Neural cell (in vitro differentiated cells): ENCODE results near the gene SOX18. TPM values are rescaled to one million over a fixed set of nuclear protein-coding genes. Genes with fewer than 3 reads are reported as not detected.

Source experiments
- H2AFZ ChIP-seq: fragments of 200-600, 300-800 bp; sonication (generic), shearing (Covaris generic); 2 replicates; pipeline ENCODE4 v1.6.0; 2014; ENCODE audit warnings: low read depth, mild to moderate bottlenecking, antibody characterized with exemption, low read length, moderate library complexity
- H3F3A ChIP-seq: fragments of 200-600 bp; shearing (Covaris generic); 2 replicates; pipeline ENCODE4 v1.6.1; 2016; ENCODE audit warnings: mild to moderate bottlenecking, moderate library complexity, mixed read lengths, antibody characterized with exemption, low read length; ENCODE audit not compliant: insufficient read depth, poor library complexity, severe bottlenecking
- H3K27ac ChIP-seq: fragments of 200-600, 300-800 bp; sonication (generic), shearing (Covaris generic); 2 replicates; pipeline ENCODE4 v1.5.1; 2014; ENCODE audit warnings: mild to moderate bottlenecking, low read length, moderate library complexity
- H3K27me3 ChIP-seq: fragments of 300-800, 200-600 bp; sonication (generic), shearing (Covaris generic); 2 replicates; pipeline ENCODE4 v1.6.0; 2014; ENCODE audit warnings: mild to moderate bottlenecking, low read depth, low read length, moderate library complexity; ENCODE audit not compliant: insufficient read depth
- H3K36me3 ChIP-seq: fragments of 300-800, 200-600 bp; sonication (generic), shearing (Covaris generic); 2 replicates; pipeline ENCODE4 v1.5.1; 2014; ENCODE audit warnings: mild to moderate bottlenecking, antibody characterized with exemption, low read length, moderate library complexity; ENCODE audit not compliant: insufficient read depth
- H3K4me2 ChIP-seq: fragments of 300-800, 200-600 bp; sonication (generic), shearing (Covaris generic); 2 replicates; pipeline ENCODE4 v1.6.0; 2014; ENCODE audit warnings: mild to moderate bottlenecking, low read length
- H3K4me3 ChIP-seq: fragments of 300-800, 200-600 bp; sonication (generic), shearing (Covaris generic); 2 replicates; pipeline ENCODE4 v1.5.1; 2014; ENCODE audit warnings: mild to moderate bottlenecking, low read length, moderate library complexity
- H3K79me2 ChIP-seq: fragments of 200-600 bp; shearing (Covaris generic); replicated peaks from 2 replicates; pipeline ENCODE4 v1.6.0; 2014; ENCODE audit warnings: mild to moderate bottlenecking, low read length, moderate library complexity; ENCODE audit not compliant: insufficient read depth
- H3K9ac ChIP-seq: fragments of 300-800, 200-600 bp; sonication (generic), shearing (Covaris generic); 2 replicates; pipeline ENCODE4 v1.6.1; 2016; ENCODE audit warnings: mild to moderate bottlenecking, low read length, mixed read lengths
- H3K9me2 ChIP-seq: fragments of 200-600 bp; shearing (Covaris generic); 2 replicates; pipeline ENCODE4 v1.6.1; 2016; ENCODE audit warnings: mild to moderate bottlenecking, low read length, mixed read lengths; ENCODE audit not compliant: insufficient read depth
- H3K9me3 ChIP-seq: fragments of 200-600, 300-800 bp; sonication (generic), shearing (Covaris generic); 2 replicates; pipeline ENCODE4 v1.6.1; 2016; ENCODE audit warnings: mild to moderate bottlenecking, mixed run types, low read length, moderate library complexity, mixed read lengths
- H4K20me1 ChIP-seq: fragments of 200-600 bp; shearing (Covaris generic); 2 replicates; pipeline ENCODE4 v1.6.1; 2016; ENCODE audit warnings: mild to moderate bottlenecking, mixed run types; ENCODE audit not compliant: insufficient read depth
- CTCF ChIP-seq: fragments of 450-650 bp; IDR thresholded peaks from 2 replicates; pipeline ENCODE4 v1.5.1; 2014; ENCODE audit warnings: antibody characterized with exemption, mild to moderate bottlenecking, moderate library complexity; ENCODE audit not compliant: poor library complexity, severe bottlenecking
- EP300 ChIP-seq: fragments of 450-650 bp; conservative IDR thresholded peaks from 2 replicates; pipeline ENCODE4 v1.6.1; 2014; ENCODE audit warnings: antibody characterized with exemption, mild to moderate bottlenecking, moderate library complexity; ENCODE audit not compliant: poor library complexity, severe bottlenecking
- EZH2 ChIP-seq: fragments of 200-600, 300-800 bp; shearing (Covaris generic), sonication (generic); IDR thresholded peaks from 2 replicates; pipeline ENCODE4 v1.6.1; 2014; ENCODE audit warnings: antibody characterized with exemption, low read length, borderline replicate concordance, mild to moderate bottlenecking; ENCODE audit not compliant: insufficient read depth, poor library complexity, severe bottlenecking
- MXI1 ChIP-seq: fragments of 450-650 bp; conservative IDR thresholded peaks from 2 replicates; pipeline ENCODE4 v1.6.1; 2014; ENCODE audit warnings: antibody characterized with exemption, mild to moderate bottlenecking; ENCODE audit not compliant: poor library complexity, severe bottlenecking
- POLR2AphosphoS5 ChIP-seq: IDR thresholded peaks from 2 replicates; pipeline ENCODE4 v1.6.1; 2012
- RAD21 ChIP-seq: fragments of 450-650 bp; conservative IDR thresholded peaks from 2 replicates; pipeline ENCODE4 v1.6.1; 2014; ENCODE audit warnings: antibody characterized with exemption, mild to moderate bottlenecking, moderate library complexity
- REST ChIP-seq: IDR thresholded peaks from 2 replicates; pipeline ENCODE4 v1.6.1; 2012; ENCODE audit warnings: borderline replicate concordance
- SMC3 ChIP-seq: fragments of 450-650 bp; conservative IDR thresholded peaks from 2 replicates; pipeline ENCODE4 v1.6.1; 2014; ENCODE audit warnings: antibody characterized with exemption, mild to moderate bottlenecking, moderate library complexity; ENCODE audit not compliant: poor library complexity
- TAF1 ChIP-seq: IDR thresholded peaks from 2 replicates; pipeline ENCODE4 v1.6.1; 2012; ENCODE audit warnings: low read depth
- polyA plus RNA-seq: library from polyadenylated mRNA; depleted of rRNA; stranded (reverse); fragments of >200 nt; gene quantifications from 2 replicates; pipeline ENCODE4 v1.2.3, GENCODE V29; 2014

SOX18 gene
- polyA plus RNA-seq, 1 donor from 2014 or later = 0.12 TPM

GRCh38 chr20:64009811-64010387, 39.5 kb downstream of the SOX18 start:
- Histone ChIP-seq H3F3A (no peaks in the 10 kb centered on the region), H3K27me3 (no peaks in the 10 kb centered on the region), H3K4me3 (no peak overlapping the region), H3K9ac (no peak overlapping the region), H4K20me1 (no peaks in the 10 kb centered on the region), H3K9me2 (no peaks in the 10 kb centered on the region), H3K36me3 (peaks cover 7% of the 10 kb centered on the region), H3K27ac (no peak overlapping the region), H3K79me2 (no peaks in the 10 kb centered on the region), H3K4me2 (no peak overlapping the region), H3K9me3 (no peaks in the 10 kb centered on the region), H2AFZ (no peak overlapping the region)
- TF ChIP-seq POLR2AphosphoS5 = no peak
- TF ChIP-seq EZH2 = no peak
- TF ChIP-seq REST = no peak
- no peak for TF ChIP-seq MXI1
- no peak for TF ChIP-seq SMC3
- no peak for TF ChIP-seq EP300
- no peak for TF ChIP-seq TAF1
- TF ChIP-seq CTCF = no peak

- Histone ChIP-seq H3K4me3 (no peak overlapping the region), H3K27me3 (no peaks in the 10 kb centered on the region), H3K9me3 (no peaks in the 10 kb centered on the region), H3K79me2 (no peaks in the 10 kb centered on the region), H3K27ac (no peak overlapping the region), H3K4me2 (no peak overlapping the region), H4K20me1 (no peaks in the 10 kb centered on the region), H3K36me3 (peaks cover 7% of the 10 kb centered on the region), H3K9me2 (no peaks in the 10 kb centered on the region), H3F3A (no peaks in the 10 kb centered on the region), H3K9ac (no peak overlapping the region), H2AFZ (no peak overlapping the region)
- no peak for TF ChIP-seq EP300
- no peak for TF ChIP-seq EZH2
- no peak for TF ChIP-seq RAD21
- no peak for TF ChIP-seq CTCF
- no peak for TF ChIP-seq SMC3
- TF ChIP-seq REST = no peak
- TF ChIP-seq POLR2AphosphoS5 = no peak
- TF ChIP-seq MXI1 = no peak
- TF ChIP-seq TAF1 = no peak
These were observed 42.5 kb downstream of the SOX18 start for GRCh38 chr20:64006902-64007301.
